Panc1 (cell line): Measurements from ENCODE around the gene SULT2B1. TPM values are rescaled to one million over a fixed set of nuclear protein-coding genes. Genes with fewer than 3 reads are reported as not detected.

Experiments used
- ATAC-seq: fragments of 200-7000 bp; cut with Tn5 transposase; 2 replicates; pipeline ENCODE4 v1.9.1; 2020; ENCODE audit warnings: mild to moderate bottlenecking, moderate library complexity
- BruUV-seq: library from RNA; stranded (reverse); fragments of 400-500 nt; replicated peaks from 2 replicates; lab custom pipeline; 2021; lab: Mats Ljungman, UMichigan
- CTCF ChIA-PET: fragments of 300-600 bp; sonication (Branson Sonifier 250); formaldehyde crosslinking; loops from one replicate; lab custom pipeline; 2022; ENCODE audit warnings: antibody characterized with exemption; lab: Charles Lee
- POLR2A ChIA-PET: fragments of 300-600 bp; sonication (Branson Sonifier 250); formaldehyde crosslinking; loops from one replicate; lab custom pipeline; 2022; ENCODE audit warnings: antibody characterized with exemption; lab: Charles Lee
- DNase-seq: peaks from one replicate; pipeline ENCODE4 v3.0.0-alpha.2; 2010; ENCODE audit warnings: low read depth, low spot score
- H3K27ac ChIP-seq: 2 replicates; pipeline ENCODE4 v1.5.1; 2011; ENCODE audit warnings: mild to moderate bottlenecking, low read length, inconsistent platforms
- H3K27me3 ChIP-seq: fragments of 200-500 bp; sonication (Bioruptor generic); 2 replicates; pipeline ENCODE4 v1.6.0; 2014; ENCODE audit warnings: low read length, inconsistent platforms; ENCODE audit not compliant: control insufficient read depth, insufficient read depth
- H3K36me3 ChIP-seq: fragments of 200-500 bp; sonication (Bioruptor generic); 2 replicates; pipeline ENCODE4 v1.5.1; 2014; ENCODE audit warnings: inconsistent platforms, mild to moderate bottlenecking, low read length, moderate library complexity; ENCODE audit not compliant: control insufficient read depth, insufficient read depth
- H3K4me1 ChIP-seq: 2 replicates; pipeline ENCODE4 v1.5.1; 2011; ENCODE audit warnings: inconsistent platforms, mild to moderate bottlenecking, low read length, moderate library complexity; ENCODE audit not compliant: control insufficient read depth, insufficient read depth
- H3K4me3 ChIP-seq, 2 experiments: 2 replicates each; pipeline ENCODE4 v1.5.1; 2011 to 2012; ENCODE audit warnings: low read depth in 2 of 2, low read length in 2 of 2, mild to moderate bottlenecking in 2 of 2, inconsistent platforms in 1 of 2, moderate library complexity in 1 of 2
- H3K9me3 ChIP-seq: fragments of 200-500 bp; sonication (Bioruptor generic); 2 replicates; pipeline ENCODE4 v1.5.1; 2014; ENCODE audit warnings: low read depth, mild to moderate bottlenecking, inconsistent platforms, low read length, moderate library complexity; ENCODE audit not compliant: control insufficient read depth, insufficient read depth
- CTCF ChIP-seq: fragments of 450-650 bp; IDR thresholded peaks from 2 replicates; pipeline ENCODE4 v1.5.1; 2017; ENCODE audit warnings: mild to moderate bottlenecking
- POLR2AphosphoS5 ChIP-seq: IDR thresholded peaks from 2 replicates; pipeline ENCODE4 v1.6.1; 2012; ENCODE audit warnings: mild to moderate bottlenecking, low read depth, low read length, moderate library complexity
- SIN3A ChIP-seq: IDR thresholded peaks from 2 replicates; pipeline ENCODE4 v1.6.1; 2012; ENCODE audit warnings: low read depth, mild to moderate bottlenecking, low read length, moderate library complexity, borderline replicate concordance; ENCODE audit not compliant: insufficient read depth
- TCF7L2 ChIP-seq: IDR thresholded peaks from 2 replicates; pipeline ENCODE4 v1.6.1; 2011; ENCODE audit warnings: mild to moderate bottlenecking, low read depth, low read length, inconsistent platforms
- in situ Hi-C: cut with HindIII; loops from 2 replicates; pipeline ENCODE4 v1.10.0; 2016; ENCODE audit warnings: low sequenced_read_pairs, low pct_unique_long_range_greater_than_20kb
- intact Hi-C: fragments of 100-400 bp; cut with micrococcal nuclease; formaldehyde crosslinking; loops from one replicate; pipeline ENCODE4 v1.10.0; 2022; ENCODE audit not compliant: unreplicated experiment
- total RNA-seq: library from RNA; stranded (reverse); gene quantifications from one replicate; pipeline ENCODE4 v1.2.1, GENCODE V29; 2021; ENCODE audit not compliant: unreplicated experiment
- TF ChIP-seq, protein P1 (sequence below), 2 experiments: IDR thresholded peaks; 2 replicates each; pipeline ENCODE4 v1.6.1; 2011 to 2012; ENCODE audit warnings: low read depth in 2 of 2, control low read depth in 1 of 2, low read length in 1 of 2, mild to moderate bottlenecking in 1 of 2, moderate library complexity in 1 of 2; ENCODE audit not compliant: insufficient read depth in 1 of 2

The SULT2B1 gene
- total RNA-seq, 1 experiment from 2014 or later, result 3.6 TPM

- peak; percentile 31 for ATAC-seq
- H3K27ac ChIP-seq, result no peak overlapping the region
- H3K36me3 ChIP-seq, result no peaks in the 10 kb centered on the region
- ChIA-PET CTCF (no interaction called here), POLR2A (interaction anchor here (0.9 kb wide), 1 partner anchor 10 kb away, joined by 3 read pairs; no protein-coding TSS in a partner anchor)
- no peak overlapping the region for H3K4me3 ChIP-seq
- in situ Hi-C loops, result no loop called here
- intact Hi-C loops, result no loop called here
- TF ChIP-seq SIN3A, result no peak
- peak; percentile 32; the same call in 1 of the 2 replicates for TF ChIP-seq POLR2AphosphoS5
- TF ChIP-seq, protein P1, sequence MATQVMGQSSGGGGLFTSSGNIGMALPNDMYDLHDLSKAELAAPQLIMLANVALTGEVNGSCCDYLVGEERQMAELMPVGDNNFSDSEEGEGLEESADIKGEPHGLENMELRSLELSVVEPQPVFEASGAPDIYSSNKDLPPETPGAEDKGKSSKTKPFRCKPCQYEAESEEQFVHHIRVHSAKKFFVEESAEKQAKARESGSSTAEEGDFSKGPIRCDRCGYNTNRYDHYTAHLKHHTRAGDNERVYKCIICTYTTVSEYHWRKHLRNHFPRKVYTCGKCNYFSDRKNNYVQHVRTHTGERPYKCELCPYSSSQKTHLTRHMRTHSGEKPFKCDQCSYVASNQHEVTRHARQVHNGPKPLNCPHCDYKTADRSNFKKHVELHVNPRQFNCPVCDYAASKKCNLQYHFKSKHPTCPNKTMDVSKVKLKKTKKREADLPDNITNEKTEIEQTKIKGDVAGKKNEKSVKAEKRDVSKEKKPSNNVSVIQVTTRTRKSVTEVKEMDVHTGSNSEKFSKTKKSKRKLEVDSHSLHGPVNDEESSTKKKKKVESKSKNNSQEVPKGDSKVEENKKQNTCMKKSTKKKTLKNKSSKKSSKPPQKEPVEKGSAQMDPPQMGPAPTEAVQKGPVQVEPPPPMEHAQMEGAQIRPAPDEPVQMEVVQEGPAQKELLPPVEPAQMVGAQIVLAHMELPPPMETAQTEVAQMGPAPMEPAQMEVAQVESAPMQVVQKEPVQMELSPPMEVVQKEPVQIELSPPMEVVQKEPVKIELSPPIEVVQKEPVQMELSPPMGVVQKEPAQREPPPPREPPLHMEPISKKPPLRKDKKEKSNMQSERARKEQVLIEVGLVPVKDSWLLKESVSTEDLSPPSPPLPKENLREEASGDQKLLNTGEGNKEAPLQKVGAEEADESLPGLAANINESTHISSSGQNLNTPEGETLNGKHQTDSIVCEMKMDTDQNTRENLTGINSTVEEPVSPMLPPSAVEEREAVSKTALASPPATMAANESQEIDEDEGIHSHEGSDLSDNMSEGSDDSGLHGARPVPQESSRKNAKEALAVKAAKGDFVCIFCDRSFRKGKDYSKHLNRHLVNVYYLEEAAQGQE (IDR thresholded peaks at IDR 0.05; ENCODE audit: insufficient read depth in 1 of 2, low read depth in 2 of 2, low read length in 1 of 2), result no peak
- TF ChIP-seq TCF7L2, result no peak
- TF ChIP-seq CTCF, result no peak
- peaks cover 18% of the 10 kb centered on the region for H3K4me1 ChIP-seq
- DNase-seq, result no peak
- no peaks in the 10 kb centered on the region for H3K9me3 ChIP-seq
- no peaks in the 10 kb centered on the region for H3K27me3 ChIP-seq
- BruUV-seq, result no TSS peak
Measured at GRCh38 chr19:48629599-48630295, 77.8 kb downstream of the SULT2B1 start.

GRCh38 chr19:48630296-48631063, 78.5 kb downstream of the SULT2B1 start:
- intact Hi-C loops, result no loop called here
- no peak for TF ChIP-seq POLR2AphosphoS5
- TF ChIP-seq, protein P1 (IDR thresholded peaks at IDR 0.05; ENCODE audit: insufficient read depth in 1 of 2, low read depth in 2 of 2, low read length in 1 of 2), result no peak
- TF ChIP-seq SIN3A, result no peak
- no peak for TF ChIP-seq CTCF
- TF ChIP-seq TCF7L2, result no peak
- no TSS peak for BruUV-seq
- Histone ChIP-seq H3K27ac (no peak overlapping the region), H3K36me3 (no peaks in the 10 kb centered on the region), H3K4me1 (peaks cover 23% of the 10 kb centered on the region), H3K4me3 (no peak overlapping the region), H3K27me3 (no peaks in the 10 kb centered on the region), H3K9me3 (no peaks in the 10 kb centered on the region)
- CTCF ChIA-PET, result no interaction called here
- POLR2A ChIA-PET, result no interaction called here
- no peak for ATAC-seq
- in situ Hi-C loops, result no loop called here
- DNase-seq, result no peak
